Measurements from ENCODE around the gene BEST1.
"Not testable (repeated sequence)": the region's sequence is repeated elsewhere in the genome, so short reads cannot be mapped to it uniquely, and the experiment has no call there.

Gene BEST1

GRCh38 chr11:61948505-61948904, 1.6 kb upstream of the BEST1 start:
- no peak for DNase-seq (ENCODE audit: low spot score)

DNA sequence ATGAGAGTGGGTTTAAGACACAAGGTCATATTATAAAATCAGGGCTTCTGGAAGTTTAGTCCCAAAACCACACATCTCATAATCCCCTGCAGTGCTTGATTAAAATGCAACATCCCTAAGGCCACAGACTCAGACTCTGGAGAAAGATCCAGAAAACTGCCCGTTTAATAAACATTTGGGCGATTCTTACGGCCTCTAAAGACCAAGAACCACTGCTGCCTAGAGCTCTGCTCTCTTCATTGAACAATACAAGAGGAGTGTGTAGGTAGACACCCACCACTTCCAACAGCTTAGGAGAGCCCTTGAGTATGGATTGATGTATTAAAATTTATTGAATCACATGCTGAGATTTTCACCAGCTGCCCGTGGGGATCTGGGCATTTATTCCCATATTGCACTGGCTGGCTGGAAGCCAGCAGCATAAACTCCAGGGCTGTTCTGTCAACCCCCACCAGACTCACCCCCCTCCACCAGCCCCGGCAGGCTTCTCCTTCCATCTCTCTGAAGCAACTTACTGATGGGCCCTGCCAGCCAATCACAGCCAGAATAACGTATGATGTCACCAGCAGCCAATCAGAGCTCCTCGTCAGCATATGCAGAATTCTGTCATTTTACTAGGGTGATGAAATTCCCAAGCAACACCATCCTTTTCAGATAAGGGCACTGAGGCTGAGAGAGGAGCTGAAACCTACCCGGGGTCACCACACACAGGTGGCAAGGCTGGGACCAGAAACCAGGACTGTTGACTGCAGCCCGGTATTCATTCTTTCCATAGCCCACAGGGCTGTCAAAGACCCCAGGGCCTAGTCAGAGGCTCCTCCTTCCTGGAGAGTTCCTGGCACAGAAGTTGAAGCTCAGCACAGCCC, 749 bp upstream of the BEST1 start:
- peak; percentile 92 for DNase-seq (ENCODE audit: low spot score)

- no peak for DNase-seq (ENCODE audit: low spot score)
Measured at GRCh38 chr11:61951484-61952135, 1.5 kb downstream of the BEST1 start.

DNA sequence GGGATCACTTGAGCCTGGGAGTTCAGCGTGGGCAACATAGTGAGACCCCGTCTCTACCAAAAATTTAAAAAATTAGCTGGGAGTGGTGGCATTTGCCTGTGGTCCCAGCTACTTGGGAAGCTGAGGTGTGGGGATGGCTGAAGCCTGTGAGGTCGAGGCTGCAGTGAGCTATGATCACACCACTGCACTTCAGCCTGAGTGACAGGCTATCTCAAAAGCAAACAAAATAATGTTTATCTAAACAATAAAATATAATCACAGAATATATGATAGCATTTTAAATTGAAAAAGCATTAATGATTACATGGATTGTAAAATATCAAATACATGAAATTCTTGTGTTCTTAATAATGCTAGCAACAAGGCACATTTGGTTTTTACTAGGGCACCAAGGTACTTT, 2.7 kb downstream of the BEST1 start:
- DNase-seq (ENCODE audit: low spot score), result no peak

GRCh38 chr11:61953632-61954031, 3.5 kb downstream of the BEST1 start:
- DNase-seq (ENCODE audit: low spot score), result not testable (repeated sequence)

DNA sequence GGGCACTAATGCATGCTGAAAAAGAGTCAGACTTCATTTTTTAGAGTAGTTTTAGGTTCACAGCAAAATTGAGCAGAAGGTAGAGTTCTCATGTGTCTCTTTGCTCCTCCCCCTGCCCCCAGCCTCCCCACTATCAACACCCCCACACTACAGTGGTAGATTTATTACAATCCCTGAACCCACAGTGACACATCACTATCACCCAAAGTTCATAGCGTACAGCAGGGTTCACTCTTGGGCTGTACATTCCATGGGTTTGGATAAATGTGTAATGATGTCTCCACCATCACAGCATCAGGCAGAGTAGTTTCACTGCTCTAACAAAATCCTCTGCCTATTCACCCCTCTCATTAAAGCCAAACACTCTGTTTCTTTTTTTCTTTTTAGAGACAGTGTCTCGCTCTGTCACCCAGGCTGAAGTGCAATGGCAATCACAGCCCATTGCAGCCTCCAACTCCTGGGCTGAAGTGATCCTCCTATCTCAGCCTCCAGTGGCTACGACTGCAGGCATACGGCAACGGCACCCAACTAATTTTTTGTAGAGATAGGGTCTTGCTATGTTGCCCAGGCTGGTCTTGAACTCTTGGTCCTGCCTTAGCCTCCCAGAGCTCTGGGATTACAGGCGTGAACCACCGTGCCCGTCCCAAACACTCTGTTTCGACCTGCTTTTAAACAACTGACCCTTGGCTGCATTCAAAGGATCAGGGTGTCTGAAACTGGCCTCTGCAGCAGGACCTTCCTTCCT, 4.1 kb downstream of the BEST1 start:
- DNase-seq (ENCODE audit: low spot score), result no peak

DNA sequence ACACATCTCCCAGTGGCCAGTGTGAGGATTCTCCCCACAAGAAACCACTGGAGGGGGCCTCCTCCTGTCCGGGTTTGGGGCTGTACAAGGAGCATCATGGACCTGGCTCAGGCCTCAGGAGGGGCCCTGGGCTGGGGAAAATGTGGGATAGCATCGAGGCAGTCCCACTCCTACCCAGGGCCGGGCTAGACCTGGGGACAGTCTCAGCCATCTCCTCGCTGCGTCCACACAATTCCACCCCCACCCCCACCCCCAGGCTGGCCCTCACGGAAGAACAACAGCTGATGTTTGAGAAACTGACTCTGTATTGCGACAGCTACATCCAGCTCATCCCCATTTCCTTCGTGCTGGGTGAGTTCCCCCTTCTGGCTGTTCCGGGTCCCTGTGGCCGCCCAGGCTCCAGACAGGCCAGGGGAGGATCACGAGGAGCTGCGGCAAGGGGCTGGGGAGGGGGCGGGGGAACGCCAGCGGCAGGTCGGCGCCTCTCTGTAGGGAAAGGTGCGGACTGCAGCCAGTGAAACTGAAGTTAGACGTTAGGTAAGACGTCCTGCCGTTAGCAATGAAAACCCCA, 4.8 kb downstream of the BEST1 start:
- peak; percentile 90 for DNase-seq (ENCODE audit: low spot score)

- no peak for DNase-seq (ENCODE audit: low spot score)
Measured at GRCh38 chr11:61955422-61956135, 5.4 kb downstream of the BEST1 start.

DNA sequence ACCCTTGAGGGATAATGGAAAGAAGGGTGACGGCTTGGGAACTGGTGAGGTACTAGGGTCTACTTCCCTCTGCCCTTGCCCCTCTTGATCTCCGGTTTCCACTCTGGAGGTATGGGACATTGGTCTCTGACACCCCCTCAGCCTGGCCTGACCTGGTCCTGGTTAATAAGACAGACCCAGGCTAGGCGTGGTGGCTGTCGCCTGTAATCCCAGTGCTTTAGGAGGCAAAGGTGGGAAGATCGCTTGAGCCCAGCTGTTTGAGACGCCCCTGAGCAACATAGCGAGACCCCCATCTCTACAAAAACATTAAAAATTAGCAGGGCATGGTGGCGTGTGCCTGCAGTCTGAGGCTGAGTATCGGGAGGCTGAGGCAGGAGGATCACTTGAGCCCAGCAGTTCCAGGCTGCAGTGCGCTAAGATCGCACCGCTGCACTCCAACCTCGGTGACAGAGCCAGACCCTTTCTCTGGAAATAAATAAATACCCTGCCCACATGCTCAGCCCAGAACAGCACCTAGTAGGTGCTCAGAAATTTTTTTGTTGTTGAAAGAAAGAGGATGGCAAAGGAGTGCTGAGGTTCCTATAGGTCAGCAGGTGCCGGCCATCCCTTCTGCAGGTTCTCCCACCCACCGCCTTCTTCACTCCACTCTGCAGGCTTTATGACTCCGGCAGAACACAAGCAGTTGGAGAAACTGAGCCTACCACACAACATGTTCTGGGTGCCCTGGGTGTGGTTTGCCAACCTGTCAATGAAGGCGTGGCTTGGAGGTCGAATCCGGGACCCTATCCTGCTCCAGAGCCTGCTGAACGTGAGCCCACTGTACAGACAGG, 6.3 kb downstream of the BEST1 start:
- DNase-seq (ENCODE audit: low spot score), result no peak

- no peak for DNase-seq (ENCODE audit: low spot score)
Measured at GRCh38 chr11:61957021-61957770, 7.0 kb downstream of the BEST1 start.

DNA sequence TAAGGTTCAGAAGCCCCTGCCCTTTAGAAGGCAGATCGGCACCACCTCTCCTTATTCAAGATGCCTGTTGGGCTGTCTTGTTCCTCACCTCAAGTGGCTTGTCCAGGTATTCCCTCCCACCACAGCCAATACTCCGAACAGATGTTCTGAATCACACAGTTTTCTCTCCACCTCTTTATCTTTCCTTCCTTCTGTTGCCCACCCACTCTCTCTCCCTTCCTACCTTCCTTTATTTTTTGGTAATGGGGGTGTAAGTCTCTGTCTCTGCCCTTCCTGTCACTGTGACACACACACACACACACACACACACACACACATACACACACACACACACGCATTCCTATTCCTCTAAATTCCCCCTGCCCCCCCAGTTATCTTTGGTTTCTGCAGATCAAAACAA, 8.4 kb downstream of the BEST1 start:
- DNase-seq (ENCODE audit: low spot score), result no peak

DNA sequence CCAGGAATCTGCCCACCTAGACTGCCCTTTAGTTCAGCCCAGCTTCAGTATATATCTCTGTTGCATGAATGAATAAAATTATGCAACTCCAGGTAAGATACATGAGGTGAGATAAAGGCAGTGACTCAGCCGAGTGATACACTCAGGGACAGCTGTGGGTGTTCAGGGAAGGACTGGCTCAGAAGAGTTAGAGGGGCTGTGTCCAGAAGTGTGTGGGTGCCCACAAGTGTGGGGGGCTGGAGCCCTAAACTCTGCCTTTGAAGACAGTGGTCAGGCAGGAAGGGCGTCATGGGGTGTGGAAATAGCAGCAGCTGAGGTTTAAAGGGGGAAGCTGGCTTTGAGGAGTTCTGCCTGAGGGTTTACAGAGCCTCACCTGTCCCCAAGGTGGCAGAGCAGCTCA, 9.0 kb downstream of the BEST1 start:
- no peak for DNase-seq (ENCODE audit: low spot score)

GRCh38 chr11:61959678-61960077, 9.5 kb downstream of the BEST1 start:
- DNase-seq (ENCODE audit: low spot score), result peak; percentile 1

GRCh38 chr11:61960532-61960931, 10.4 kb downstream of the BEST1 start:
- no peak for DNase-seq (ENCODE audit: low spot score)

GRCh38 chr11:61961570-61962212, 11.5 kb downstream of the BEST1 start:
- DNase-seq (ENCODE audit: low spot score), result peak; percentile 62

DNA sequence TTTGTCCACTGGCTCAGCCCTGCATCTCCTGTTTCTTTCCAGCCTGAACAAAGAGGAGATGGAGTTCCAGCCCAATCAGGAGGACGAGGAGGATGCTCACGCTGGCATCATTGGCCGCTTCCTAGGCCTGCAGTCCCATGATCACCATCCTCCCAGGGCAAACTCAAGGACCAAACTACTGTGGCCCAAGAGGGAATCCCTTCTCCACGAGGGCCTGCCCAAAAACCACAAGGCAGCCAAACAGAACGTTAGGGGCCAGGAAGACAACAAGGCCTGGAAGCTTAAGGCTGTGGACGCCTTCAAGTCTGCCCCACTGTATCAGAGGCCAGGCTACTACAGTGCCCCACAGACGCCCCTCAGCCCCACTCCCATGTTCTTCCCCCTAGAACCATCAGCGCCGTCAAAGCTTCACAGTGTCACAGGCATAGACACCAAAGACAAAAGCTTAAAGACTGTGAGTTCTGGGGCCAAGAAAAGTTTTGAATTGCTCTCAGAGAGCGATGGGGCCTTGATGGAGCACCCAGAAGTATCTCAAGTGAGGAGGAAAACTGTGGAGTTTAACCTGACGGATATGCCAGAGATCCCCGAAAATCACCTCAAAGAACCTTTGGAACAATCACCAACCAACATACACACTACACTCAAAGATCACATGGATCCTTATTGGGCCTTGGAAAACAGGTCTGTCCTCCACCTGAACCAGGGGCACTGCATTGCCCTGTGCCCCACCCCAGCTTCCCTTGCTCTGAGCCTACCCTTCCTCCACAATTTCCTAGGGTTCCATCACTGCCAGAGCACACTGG, 12.3 kb downstream of the BEST1 start:
- peak; percentile 21 for DNase-seq (ENCODE audit: low spot score)

DNA sequence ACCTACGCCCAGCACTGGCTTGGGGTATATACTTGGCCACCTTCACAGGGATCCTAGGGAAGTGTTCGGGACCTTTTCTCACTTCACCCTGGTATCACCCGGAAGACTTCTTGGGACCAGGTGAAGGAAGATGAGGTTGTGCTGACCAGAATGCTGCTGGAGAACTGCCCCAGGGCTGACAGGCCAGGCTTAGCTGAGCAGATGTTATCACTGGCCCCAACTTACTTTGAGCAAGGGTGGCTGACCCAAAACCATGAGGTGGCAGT, 12.8 kb downstream of the BEST1 start:
- peak; percentile 34 for DNase-seq (ENCODE audit: low spot score)

DNA sequence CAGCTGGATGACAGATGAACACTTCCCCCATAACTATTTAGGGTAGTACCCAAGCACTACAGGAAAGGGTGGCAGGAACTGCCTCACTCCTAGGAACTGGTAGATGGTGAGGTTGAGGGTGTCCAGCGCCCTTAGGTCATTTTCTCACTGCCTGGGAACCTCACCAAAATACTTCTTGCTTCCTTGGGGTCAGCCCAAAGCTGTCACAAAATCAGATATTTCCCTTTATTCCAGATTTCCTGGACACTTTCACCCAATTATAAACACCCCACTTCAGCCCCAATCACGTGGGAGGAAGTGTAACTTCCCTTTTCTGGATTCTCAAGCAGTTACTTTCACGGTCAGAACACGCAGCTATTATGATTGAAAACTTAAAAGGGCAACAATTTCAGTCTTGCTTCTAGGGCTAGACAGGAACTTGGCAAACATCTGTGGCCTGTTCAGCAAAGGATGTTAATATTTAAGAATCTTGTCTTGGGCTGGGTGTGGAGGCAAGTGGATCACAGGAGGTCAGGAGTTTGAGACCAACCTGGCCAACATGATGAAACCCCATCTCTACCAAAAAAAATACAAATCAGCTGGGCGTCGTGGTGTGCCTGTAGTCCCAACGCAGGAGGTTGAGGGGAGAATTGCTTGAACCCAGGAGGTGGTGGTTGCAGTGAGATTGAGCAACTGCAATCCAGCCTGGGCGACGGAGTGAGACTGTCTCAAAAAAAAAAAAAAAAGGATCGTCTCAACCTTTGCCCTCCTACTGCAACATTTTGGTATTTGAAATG, 13.3 kb downstream of the BEST1 start:
- DNase-seq (ENCODE audit: low spot score), result no peak

Measured in AG20443 (cell line).